ENCODE data around the gene MEX3D.
"Not testable (repeated sequence)": the region's sequence is repeated elsewhere in the genome, so short reads cannot be mapped to it uniquely, and the experiment has no call there.

Gene MEX3D

GRCh38 chr19:1535699-1536098 lies 32.4 kb downstream of the MEX3D start:
- not testable (repeated sequence) for DNase-seq (ENCODE audit: low spot score)

- DNase-seq (ENCODE audit: low spot score): no peak
Observed at GRCh38 chr19:1534972-1535371, 33.2 kb downstream of the MEX3D start.

DNA sequence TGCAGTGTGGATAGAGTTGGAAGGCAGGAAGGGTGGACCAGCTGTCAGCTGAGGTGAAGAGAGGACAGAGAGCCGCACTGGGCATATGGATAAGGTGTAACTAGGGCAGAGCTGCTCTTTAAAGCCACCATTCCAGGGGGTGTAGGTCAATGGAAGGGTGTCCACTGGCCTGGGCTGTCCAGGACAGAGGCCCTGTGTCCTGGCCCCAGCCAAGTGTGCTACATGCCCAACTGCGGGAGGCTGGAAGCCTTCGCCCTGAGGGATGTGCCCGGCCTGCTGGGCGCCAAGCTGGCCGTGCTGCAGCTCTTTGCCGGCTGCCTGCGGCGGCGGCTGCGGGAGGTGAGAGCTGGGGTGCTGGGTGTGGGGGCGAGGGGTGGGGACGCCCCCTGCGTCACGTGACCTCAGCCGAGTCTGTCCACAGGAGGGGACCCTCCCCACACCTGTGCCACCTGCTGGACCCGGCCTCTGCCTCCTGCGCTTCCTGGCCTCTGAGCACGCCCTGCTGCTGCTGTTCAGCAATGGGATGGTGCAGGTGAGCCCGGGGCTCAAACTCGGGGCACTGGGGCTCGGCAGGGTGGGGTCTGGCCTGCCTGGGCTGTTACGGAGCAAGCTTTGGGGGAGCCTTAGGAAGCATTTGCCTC lies 34.5 kb downstream of the MEX3D start:
- DNase-seq (ENCODE audit: low spot score): no peak

DNA sequence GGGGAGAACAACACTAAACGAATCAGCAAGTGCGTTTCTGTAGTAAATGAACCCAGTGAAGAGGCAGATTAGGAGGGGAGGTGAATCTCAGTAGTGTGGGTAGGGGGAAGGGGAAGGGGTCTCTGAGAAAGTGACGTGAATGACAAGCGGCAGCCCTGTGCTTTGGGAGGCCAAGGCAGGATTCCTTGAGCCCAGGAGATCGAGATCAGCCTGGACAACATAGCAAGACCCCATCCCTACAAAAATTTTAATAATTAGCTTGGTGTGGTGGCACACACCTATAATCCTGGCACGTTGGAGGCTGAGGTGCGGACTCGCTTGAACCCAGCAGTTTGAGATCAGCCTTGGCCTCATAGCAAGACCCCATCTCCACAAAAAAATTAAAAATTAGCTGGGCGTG lies 36.1 kb downstream of the MEX3D start:
- no peak for DNase-seq (ENCODE audit: low spot score)

DNA sequence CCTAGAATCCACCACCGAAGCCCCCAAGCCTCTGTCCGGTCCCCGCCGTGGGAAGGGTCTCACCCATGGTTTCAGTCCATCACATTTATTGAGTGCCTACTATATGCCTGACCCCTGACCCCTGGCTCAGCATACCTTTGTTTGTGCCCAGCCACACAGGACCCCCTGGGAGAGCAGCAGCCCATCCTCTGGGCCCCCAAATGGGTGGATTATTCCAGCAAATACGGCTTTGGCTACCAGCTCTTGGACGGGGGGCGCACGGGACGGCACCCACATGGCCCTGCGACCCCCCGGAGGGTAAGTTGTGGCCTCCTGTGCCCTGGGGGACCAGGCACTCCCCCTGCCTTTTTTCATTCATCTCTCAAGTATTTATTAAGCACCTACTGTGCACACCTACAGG lies 36.5 kb downstream of the MEX3D start:
- no peak for DNase-seq (ENCODE audit: low spot score)

DNA sequence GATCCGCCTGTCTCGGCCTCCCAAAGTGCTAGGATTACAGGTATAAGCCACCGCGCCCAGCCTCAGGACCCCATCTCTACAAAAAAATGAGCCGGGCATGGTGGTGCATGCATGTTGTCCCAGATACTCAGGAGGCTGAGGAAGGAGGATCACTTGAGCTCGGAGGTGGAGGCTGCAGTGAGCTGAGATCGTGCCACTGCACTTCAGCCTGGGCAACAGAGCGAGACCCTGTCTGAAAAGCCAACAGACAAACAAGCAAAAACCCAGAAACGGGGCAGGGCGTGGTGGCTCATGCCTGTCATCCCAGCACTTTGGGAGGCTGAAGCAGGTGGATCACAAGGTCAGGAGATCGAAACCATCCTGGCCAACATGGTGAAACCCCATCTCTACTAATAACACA lies 37.3 kb downstream of the MEX3D start:
- not testable (repeated sequence) for DNase-seq (ENCODE audit: low spot score)

DNA sequence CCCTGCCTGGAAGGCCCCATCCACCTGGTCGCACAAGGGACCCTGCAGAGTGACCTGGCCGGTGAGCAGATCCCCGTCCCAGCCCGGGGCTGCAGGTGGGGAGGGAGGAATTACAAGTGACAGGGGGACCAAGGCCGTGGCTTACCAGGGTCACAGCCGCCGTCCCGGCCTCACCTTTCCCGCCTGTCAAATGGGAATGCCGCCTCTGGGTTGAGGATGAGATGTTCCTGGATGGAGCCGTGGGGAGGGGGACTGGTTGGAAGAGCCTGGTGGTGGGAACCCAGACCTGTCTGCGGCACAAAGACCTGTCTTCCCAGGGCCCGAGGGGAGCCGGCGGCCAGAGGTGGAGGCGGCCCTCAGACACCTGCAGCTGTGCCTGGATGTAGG lies 38.7 kb downstream of the MEX3D start:
- no peak for DNase-seq (ENCODE audit: low spot score)

- DNase-seq (ENCODE audit: low spot score): no peak
Observed at GRCh38 chr19:1528596-1529429, 39.3 kb downstream of the MEX3D start.

GRCh38 chr19:1527650-1528309 lies 40.3 kb downstream of the MEX3D start:
- no peak for DNase-seq (ENCODE audit: low spot score)

DNA sequence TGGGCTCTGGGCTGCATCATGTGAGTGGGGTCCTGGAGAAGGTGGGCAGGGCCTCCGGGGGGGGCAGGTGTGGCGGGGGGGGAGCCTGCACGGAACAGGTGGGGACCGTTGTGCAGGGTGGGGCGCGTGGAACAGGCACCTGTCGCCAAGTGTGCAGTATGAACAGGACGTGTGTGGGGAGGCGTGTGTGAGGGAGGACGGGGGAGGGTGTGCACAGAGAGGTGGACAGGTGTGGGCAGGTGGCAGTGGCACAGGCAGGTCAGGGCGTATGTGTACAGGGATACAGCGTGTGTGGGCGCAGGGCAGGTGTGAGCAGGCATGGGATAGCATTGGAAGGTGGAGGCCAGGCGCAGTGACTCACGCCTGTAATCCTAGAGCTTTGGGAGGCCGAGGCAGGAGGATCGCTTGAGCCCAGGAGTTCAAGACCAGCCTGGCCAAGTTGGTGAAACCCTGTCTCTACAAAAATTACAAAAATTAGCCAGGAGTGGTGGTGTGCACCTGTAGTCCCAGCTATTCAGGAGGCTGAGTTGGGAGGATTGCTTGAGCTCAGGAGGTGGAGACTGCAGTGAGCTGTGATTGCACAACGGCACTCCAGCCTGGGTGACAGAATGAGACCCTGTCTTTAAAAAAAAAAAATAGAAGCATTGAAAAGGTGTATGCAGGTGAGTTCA lies 41.0 kb downstream of the MEX3D start:
- no peak for DNase-seq (ENCODE audit: low spot score)

GRCh38 chr19:1526066-1526778 lies 41.9 kb downstream of the MEX3D start:
- no peak for DNase-seq (ENCODE audit: low spot score)

- no peak for DNase-seq (ENCODE audit: low spot score)
Observed at GRCh38 chr19:1525343-1525742, 42.8 kb downstream of the MEX3D start.

DNA sequence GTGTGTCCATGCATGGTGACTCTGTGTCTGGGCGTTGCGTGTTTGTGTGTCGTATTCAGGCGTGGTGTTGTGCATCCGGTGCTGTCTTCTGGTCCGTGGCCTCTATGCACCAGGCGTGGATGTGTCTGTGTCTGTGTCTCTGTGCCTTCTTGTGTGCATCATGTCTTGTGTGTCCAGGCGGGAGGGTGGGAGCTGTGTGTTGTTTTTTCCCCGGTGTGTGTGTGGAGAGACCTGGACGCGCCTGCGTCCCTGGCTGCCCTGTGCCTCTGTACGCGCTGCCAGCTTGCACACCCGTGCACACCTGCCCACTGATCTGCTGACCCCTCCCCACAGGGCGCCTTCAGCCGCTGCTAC lies 43.2 kb downstream of the MEX3D start:
- DNase-seq (ENCODE audit: low spot score): no peak

DNA sequence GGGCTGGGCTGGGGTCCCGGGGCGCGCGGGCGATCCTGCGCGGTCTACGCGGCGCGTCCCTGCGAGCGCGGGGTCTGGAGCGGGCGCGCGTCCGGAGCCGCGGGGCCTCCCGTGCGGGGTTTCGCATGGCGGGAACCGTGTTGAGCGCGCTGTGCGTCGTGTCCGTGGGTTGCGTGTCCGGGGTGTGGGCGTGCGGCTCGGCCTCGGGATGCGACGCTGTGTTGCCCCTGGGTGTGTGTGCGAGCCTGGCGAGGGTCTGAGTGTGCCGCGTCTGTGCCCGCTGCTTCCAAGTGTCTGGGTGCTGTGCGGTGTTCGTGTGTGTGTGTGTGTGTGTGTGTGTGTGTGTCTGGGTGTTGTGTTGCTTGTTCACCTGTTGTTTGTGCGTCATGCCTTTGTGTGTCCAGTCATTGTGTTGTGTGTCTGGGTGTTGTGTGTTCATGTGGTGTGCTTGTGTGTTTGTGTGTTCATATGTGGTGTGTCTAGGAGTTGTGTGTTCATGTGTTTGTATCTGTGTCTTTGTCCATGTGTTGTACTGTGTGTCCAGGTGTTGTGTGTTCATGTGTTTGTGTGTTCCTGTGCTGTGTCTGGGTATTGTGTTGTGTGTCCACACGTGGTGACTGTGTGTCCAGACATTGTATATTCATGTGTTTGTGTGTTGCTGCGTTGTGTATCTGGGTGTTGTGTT lies 43.7 kb downstream of the MEX3D start:
- no peak for DNase-seq (ENCODE audit: low spot score)

- no peak for DNase-seq (ENCODE audit: low spot score)
Observed at GRCh38 chr19:1523412-1524286, 44.5 kb downstream of the MEX3D start, which contains the start of gene PLK5. PLK5 (plus strand) TSS chr19:1524077; CDS start chr19:1526997, 2,920 bp downstream.

DNA sequence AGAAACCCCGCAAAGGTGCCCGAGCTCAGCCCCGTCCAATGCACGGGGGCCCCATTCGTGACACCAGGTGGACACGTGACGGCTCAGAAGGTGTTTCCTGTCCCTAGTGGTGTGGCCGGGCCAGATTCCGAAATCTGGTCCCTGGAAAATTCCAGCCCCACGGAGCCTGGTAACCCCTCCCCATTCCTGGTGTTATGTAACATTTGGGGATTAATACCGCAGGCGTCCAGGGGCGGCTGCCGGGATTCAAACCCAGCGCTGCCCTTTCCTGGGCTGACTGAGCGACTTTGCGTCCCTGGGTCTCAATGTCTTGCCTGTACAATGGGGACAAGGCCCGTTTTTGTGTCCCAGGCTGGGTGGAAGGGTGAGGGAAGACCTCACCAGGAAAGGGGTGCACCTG lies 45.3 kb downstream of the MEX3D start:
- DNase-seq (ENCODE audit: low spot score): no peak

- DNase-seq (ENCODE audit: low spot score): no peak
Observed at GRCh38 chr19:1522061-1522460, 46.1 kb downstream of the MEX3D start.

- DNase-seq (ENCODE audit: low spot score): no peak
Observed at GRCh38 chr19:1521636-1522035, 46.5 kb downstream of the MEX3D start.

- DNase-seq (ENCODE audit: low spot score): no peak
Observed at GRCh38 chr19:1520203-1520780, 47.8 kb downstream of the MEX3D start.

DNA sequence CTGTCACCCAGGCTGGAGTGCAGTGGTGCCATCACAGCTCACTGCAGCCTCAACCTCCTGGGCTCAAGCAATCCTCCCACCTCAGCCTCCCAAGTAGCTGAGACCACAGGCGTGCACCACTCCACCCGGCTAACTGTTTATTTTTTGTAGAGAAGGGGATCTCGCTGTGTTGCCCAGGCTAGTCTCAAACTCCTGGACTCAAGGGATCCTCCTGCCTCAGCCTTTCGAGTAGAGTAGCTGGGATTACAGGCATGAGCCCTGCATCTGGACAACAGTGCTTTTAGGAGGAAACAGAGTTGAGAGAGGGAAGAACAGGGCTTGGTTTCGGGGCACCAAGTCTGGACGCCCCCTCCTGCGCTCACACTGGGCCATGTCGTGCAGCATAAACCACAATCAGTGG lies 48.3 kb downstream of the MEX3D start:
- not testable (repeated sequence) for DNase-seq (ENCODE audit: low spot score)
